Mononuclear cell (primary cell): ENCODE measurements around the gene MRPL28. TPM values are rescaled to one million over a fixed set of nuclear protein-coding genes. Genes with fewer than 3 reads are reported as not detected.
"Not testable (repeated sequence)": the region's sequence is repeated elsewhere in the genome, so short reads cannot be mapped to it uniquely, and the experiment has no call there.

Experiments
- H3K27me3 ChIP-seq: 2 replicates; pipeline ENCODE4 v1.6.0; 2011; ENCODE audit warnings: low read length, control low read depth; ENCODE audit not compliant: insufficient read depth
- H3K4me1 ChIP-seq: 2 replicates; pipeline ENCODE4 v1.5.1; 2011; ENCODE audit warnings: mild to moderate bottlenecking, low read length, control low read depth; ENCODE audit not compliant: insufficient read depth
- H3K4me3 ChIP-seq: 2 replicates; pipeline ENCODE4 v1.5.1; 2011; ENCODE audit warnings: mild to moderate bottlenecking, low read length, moderate library complexity
- H3K9me3 ChIP-seq: 2 replicates; pipeline ENCODE4 v1.5.1; 2011; ENCODE audit warnings: low read depth, mild to moderate bottlenecking, control low read depth, low read length
- total RNA-seq: library from RNA; depleted of rRNA; stranded (reverse); fragments of >200 nt; gene quantifications from one replicate; pipeline ENCODE4 v1.2.3, GENCODE V29; 2012

The MRPL28 gene
- total RNA-seq, 1 donor: 19.9 TPM

- H3K4me3 ChIP-seq: no peak overlapping the region
- H3K27me3 ChIP-seq: no peaks in the 10 kb centered on the region
- H3K4me1 ChIP-seq: peaks cover 41% of the 10 kb centered on the region
- H3K9me3 ChIP-seq: no peaks in the 10 kb centered on the region
Observed at GRCh38 chr16:379961-380761, 9.8 kb upstream of the MRPL28 start.

DNA sequence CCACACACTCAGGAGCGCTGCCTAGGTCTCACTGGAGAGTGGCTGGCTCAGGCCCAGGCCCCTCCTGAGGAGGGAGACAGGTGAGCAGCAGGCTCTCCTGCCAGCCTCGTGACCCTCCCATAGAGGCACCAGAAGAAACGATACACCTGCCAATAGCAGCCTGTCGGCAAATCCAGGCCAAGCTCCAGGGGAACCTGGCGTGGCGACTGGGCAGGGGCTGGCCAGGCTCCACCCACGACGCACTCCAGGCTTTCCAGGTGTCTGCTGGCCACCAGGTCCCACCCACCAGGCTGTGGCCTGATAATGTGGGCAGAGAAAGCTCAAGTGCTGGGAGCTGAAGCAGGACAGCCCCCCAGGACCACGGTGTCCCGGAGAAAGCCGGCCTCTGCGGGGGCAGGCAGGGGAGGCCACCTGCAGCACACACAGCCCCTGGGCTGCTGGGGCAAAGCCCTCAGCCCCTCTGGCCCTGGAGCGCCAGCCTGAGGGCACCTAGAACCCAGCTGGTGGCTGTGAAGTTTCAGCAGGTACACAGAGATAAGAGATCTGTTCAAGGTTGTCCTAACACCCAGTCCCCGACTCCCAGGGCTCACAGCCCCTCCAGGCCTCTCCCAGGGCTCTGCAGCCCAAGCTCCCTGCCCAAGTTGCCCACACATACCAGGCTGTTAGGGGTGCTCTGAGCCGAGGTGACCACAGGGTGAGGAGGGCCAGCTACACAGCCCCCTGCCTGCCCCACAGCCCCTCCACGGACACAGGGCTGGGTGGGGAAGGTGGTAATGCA, 9.0 kb upstream of the MRPL28 start:
- Histone ChIP-seq H3K4me1 (peaks cover 39% of the 10 kb centered on the region), H3K27me3 (no peaks in the 10 kb centered on the region), H3K4me3 (no peak overlapping the region), H3K9me3 (no peaks in the 10 kb centered on the region)

- no peaks in the 10 kb centered on the region for H3K27me3 ChIP-seq
- peaks cover 34% of the 10 kb centered on the region for H3K4me1 ChIP-seq
- no peak overlapping the region for H3K4me3 ChIP-seq
- no peaks in the 10 kb centered on the region for H3K9me3 ChIP-seq
Observed at GRCh38 chr16:378821-379182, 8.5 kb upstream of the MRPL28 start.

DNA sequence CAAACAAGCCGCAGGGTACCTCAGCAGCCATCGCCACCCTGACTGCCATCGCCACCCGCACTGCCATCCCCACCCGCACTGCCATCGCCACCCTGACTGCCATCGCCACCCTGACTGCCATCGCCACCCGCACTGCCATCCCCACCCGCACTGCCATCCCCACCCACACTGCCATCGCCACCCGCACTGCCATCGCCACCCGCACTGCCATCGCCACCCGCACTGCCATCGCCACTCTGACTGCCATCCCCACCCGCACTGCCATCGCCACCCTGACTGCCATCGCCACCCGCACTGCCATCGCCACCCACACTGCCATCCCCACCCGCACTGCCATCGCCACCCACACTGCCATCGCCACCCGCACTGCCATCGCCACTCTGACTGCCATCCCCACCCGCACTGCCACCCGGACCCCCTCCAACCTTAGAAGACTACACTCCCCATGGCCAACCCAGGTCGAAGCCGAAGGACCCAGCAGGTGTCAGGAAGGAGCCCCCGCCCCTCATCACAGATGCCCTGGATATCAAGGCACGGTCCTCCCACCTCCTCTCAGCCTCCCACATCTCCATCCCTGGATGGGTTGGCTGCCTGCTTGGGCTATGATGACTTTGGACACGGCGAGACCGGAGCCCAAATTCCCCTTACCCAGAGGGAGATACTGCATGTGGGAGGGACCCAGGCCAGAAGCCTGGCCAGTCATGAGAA, 7.9 kb upstream of the MRPL28 start:
- H3K4me1 ChIP-seq: peaks cover 28% of the 10 kb centered on the region
- H3K9me3 ChIP-seq, H3K27me3 ChIP-seq, H3K4me3 ChIP-seq: not testable (repeated sequence)

DNA sequence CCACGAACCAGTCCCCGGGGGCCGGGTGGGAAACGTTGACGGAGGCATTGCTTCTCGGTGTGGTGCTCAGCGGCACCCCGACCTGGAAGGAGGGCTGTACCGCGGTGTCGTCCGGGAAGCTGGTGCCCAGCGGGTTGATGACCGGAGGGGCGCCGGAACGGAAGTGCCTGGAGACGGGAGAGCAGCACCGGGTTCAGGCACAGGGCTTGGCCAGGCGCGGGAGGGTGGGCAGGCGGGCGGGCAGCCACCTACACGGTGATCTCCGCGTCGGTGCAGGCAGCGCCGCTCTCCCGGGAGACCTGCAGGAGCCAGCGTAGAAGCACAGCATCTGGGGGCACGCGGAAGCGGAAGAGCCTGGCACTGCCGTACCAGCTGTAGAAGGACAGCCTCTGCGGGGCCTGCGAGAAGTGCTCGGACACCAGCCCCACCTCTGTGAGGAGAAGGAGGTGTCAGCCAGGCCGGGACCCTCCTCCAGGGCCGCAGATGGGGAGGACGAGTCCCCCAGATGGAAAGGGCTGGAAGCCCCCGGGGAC, 7.1 kb upstream of the MRPL28 start:
- Histone ChIP-seq H3K9me3 (no peaks in the 10 kb centered on the region), H3K4me1 (peaks cover 20% of the 10 kb centered on the region), H3K4me3 (no peak overlapping the region), H3K27me3 (no peaks in the 10 kb centered on the region)

DNA sequence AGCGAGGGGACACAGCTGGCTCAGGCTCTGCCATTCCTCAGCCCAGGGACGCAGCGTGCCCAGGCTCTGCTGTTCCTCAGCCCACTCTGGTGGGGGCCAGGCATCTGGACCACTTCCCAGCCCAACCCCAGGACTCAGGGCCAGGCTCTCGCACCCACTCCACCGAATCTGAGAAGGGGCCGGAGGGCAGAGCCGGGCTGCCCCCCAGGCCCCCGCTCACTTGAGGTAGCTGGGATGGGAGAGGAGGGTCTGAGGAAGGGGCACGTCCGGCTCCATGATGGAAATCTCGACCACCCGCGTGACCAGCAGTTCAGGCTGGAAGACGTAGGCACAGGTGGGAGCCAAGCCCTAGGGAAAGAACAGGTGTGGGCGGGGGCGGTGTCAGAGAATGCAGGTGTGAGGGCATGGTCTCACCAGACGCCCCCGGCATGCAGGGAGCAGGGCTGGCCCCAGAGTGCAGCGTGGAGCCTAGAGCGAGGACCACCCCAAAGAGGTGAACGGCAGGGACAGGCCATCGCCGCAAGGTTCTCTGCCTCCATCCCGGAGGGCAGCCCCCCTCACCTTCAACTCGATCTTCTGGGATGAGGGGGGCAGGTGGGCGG, 6.6 kb upstream of the MRPL28 start:
- no peaks in the 10 kb centered on the region for H3K27me3 ChIP-seq
- peaks cover 18% of the 10 kb centered on the region for H3K4me1 ChIP-seq
- no peak overlapping the region for H3K4me3 ChIP-seq
- H3K9me3 ChIP-seq: no peaks in the 10 kb centered on the region

DNA sequence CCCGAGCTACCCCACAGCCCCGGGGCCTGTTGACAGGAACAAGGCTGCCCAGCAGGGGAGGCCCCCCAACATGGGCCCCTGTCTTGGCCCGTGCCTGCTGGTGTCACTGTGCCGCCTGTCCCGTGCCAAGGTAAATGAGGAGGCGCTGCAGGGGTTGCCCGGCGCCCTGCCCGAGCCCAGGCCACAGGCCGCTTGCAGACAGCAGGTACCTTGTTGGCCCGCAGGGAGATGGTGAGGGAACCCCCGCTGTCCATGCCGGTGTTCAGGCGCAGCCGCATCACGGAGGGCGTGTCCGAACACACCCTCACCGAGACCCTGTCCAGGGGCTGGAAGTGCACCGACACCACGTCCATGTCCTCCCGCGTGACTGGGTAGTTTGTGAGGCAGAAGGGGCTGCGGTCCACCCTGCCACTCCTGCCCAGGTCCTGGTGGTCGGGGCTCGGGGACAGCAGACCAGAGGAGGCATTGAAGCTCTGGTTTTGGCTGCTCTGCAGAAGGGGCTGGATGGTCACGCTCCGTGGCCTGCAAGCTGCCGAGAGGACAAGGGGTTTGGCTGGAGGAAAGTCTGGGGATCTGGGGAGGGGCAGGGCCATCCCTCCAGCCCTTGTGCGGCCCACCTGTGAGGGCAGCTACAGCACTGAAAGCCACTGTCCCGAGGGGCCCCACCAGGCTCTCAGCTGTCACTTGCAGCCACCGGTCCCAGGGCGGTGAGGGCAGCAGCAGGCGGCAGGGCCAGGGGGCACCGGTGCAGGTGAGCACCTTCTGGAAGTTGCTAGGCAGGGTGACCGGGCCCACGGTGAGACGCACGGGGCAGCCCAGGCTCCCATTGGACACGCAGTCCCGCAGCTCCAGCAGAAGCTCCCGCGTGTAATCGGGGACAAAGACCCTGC, 5.8 kb upstream of the MRPL28 start:
- no peaks in the 10 kb centered on the region for H3K9me3 ChIP-seq
- no peaks in the 10 kb centered on the region for H3K27me3 ChIP-seq
- H3K4me1 ChIP-seq: peaks cover 21% of the 10 kb centered on the region
- no peak overlapping the region for H3K4me3 ChIP-seq

DNA sequence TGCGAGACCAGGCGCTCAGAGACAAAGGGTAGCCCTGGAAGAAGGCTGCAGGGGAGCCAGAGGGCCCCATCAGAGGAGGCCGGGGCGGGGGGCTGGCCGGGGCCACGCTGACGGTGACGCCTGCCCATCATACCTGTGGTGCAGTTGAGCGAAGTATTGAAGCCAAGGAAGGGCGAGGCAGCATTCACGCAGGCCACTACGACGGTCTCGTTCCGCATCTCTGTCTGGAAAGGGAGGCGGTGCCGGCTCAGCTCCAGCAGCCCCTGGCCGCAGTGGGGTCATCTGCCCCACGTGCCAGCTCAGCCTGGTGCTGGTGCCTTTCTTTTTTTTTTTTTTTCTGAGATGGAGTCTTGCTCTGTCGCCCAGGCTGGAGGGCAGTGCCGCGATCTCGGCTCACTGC, 4.9 kb upstream of the MRPL28 start:
- Histone ChIP-seq H3K4me3 (no peak overlapping the region), H3K4me1 (peaks cover 19% of the 10 kb centered on the region), H3K27me3 (no peaks in the 10 kb centered on the region), H3K9me3 (no peaks in the 10 kb centered on the region)

- Histone ChIP-seq H3K27me3 (no peaks in the 10 kb centered on the region), H3K4me1 (peaks cover 18% of the 10 kb centered on the region), H3K4me3 (no peak overlapping the region), H3K9me3 (no peaks in the 10 kb centered on the region)
Observed at GRCh38 chr16:374616-374926, 4.2 kb upstream of the MRPL28 start.

GRCh38 chr16:373848-374615, 3.7 kb upstream of the MRPL28 start:
- Histone ChIP-seq H3K9me3 (no peaks in the 10 kb centered on the region), H3K4me3 (no peak overlapping the region), H3K27me3 (no peaks in the 10 kb centered on the region), H3K4me1 (peaks cover 16% of the 10 kb centered on the region)

- peaks cover 16% of the 10 kb centered on the region for H3K4me1 ChIP-seq
Observed at GRCh38 chr16:373020-373598, 2.8 kb upstream of the MRPL28 start.

DNA sequence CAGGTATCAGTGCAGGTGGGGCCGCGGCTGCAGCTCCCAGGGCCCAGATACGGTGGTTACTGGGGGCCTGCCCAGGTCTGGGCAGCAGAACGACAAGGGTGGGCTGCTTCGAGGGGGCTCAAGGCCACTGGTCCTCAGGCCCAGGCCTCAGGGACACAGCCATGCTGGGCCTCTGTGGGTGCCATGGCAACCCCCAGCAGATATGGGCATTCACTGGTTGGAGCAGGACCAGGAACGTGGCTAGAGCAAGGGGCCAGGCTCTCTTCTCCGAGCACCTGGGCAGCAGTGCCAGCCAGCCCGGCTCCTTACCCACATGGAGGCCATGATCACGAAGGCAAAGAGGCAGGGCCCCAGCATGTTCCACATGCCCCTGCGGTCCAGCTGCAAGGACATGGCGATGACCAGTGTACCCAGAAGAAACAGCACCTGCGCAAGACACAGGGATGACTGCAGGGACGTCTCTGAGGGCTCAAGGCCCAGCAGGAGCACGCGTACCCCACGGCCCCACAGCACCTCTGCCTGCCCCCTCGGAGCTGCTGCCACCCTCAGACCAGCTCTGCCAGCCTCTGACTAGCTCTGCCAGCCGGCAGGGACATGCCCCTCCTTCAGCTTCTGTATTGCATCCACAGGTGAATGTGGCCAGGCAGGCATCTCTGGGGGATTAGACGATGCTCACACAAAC, 2.1 kb upstream of the MRPL28 start:
- Histone ChIP-seq H3K27me3 (no peaks in the 10 kb centered on the region), H3K4me3 (no peak overlapping the region), H3K4me1 (peaks cover 16% of the 10 kb centered on the region), H3K9me3 (no peaks in the 10 kb centered on the region)

More at GRCh38 chr16:373020-373598, 2.8 kb upstream of the MRPL28 start:
- Histone ChIP-seq H3K9me3 (no peaks in the 10 kb centered on the region), H3K4me3 (no peak overlapping the region), H3K27me3 (no peaks in the 10 kb centered on the region)
